ENCODE measurements around the gene SORCS3. TPM values are rescaled to one million over a fixed set of nuclear protein-coding genes. Genes with fewer than 3 reads are reported as not detected.

SORCS3 gene
- total RNA-seq, 1 donor from 2014 or later, result 0.31 TPM

GRCh38 chr10:105025092-105025491 lies 384.0 kb downstream of the SORCS3 start:
- H3K27ac Mint-ChIP-seq, result no peak overlapping the region
- no peaks in the 10 kb centered on the region for H3K36me3 Mint-ChIP-seq (ENCODE audit: insufficient read depth)
- TF ChIP-seq CTCF (IDR thresholded peaks at IDR 0.05; ENCODE audit: unreplicated experiment), result no peak
- H3K9me3 Mint-ChIP-seq (ENCODE audit: low read depth), result no peaks in the 10 kb centered on the region
- H3K4me3 Mint-ChIP-seq (ENCODE audit: low read depth), result no peak overlapping the region
- DNase-seq (ENCODE audit: low spot score, unreplicated experiment), result no peak
- peaks cover 7% of the 10 kb centered on the region for H3K4me1 Mint-ChIP-seq (ENCODE audit: low read depth)
- H3K27me3 Mint-ChIP-seq, result no peaks in the 10 kb centered on the region

GRCh38 chr10:105026566-105026965 lies 385.5 kb downstream of the SORCS3 start:
- Mint-ChIP-seq H3K27ac (no peak overlapping the region), H3K9me3 (ENCODE audit: low read depth) (no peaks in the 10 kb centered on the region), H3K4me1 (ENCODE audit: low read depth) (peaks cover 7% of the 10 kb centered on the region), H3K36me3 (ENCODE audit: insufficient read depth) (no peaks in the 10 kb centered on the region), H3K4me3 (ENCODE audit: low read depth) (no peak overlapping the region), H3K27me3 (no peaks in the 10 kb centered on the region)
- no peak for TF ChIP-seq CTCF (IDR thresholded peaks at IDR 0.05; ENCODE audit: unreplicated experiment)
- DNase-seq (ENCODE audit: low spot score, unreplicated experiment), result no peak

- peaks cover 1% of the 10 kb centered on the region for H3K4me1 Mint-ChIP-seq (ENCODE audit: low read depth)
- no peak overlapping the region for H3K4me3 Mint-ChIP-seq (ENCODE audit: low read depth)
- no peaks in the 10 kb centered on the region for H3K9me3 Mint-ChIP-seq (ENCODE audit: low read depth)
- no peak for DNase-seq (ENCODE audit: low spot score, unreplicated experiment)
- no peak overlapping the region for H3K27ac Mint-ChIP-seq
- no peaks in the 10 kb centered on the region for H3K36me3 Mint-ChIP-seq (ENCODE audit: insufficient read depth)
- no peaks in the 10 kb centered on the region for H3K27me3 Mint-ChIP-seq
- no peak for TF ChIP-seq CTCF (IDR thresholded peaks at IDR 0.05; ENCODE audit: unreplicated experiment)
These were observed 388.2 kb downstream of the SORCS3 start for GRCh38 chr10:105029286-105029685.

GRCh38 chr10:105037022-105037421 lies 395.9 kb downstream of the SORCS3 start:
- Mint-ChIP-seq H3K27me3 (no peaks in the 10 kb centered on the region), H3K4me3 (ENCODE audit: low read depth) (no peak overlapping the region), H3K4me1 (ENCODE audit: low read depth) (no peaks in the 10 kb centered on the region), H3K36me3 (ENCODE audit: insufficient read depth) (no peaks in the 10 kb centered on the region), H3K27ac (no peak overlapping the region), H3K9me3 (ENCODE audit: low read depth) (no peaks in the 10 kb centered on the region)
- DNase-seq (ENCODE audit: low spot score, unreplicated experiment), result no peak
- no peak for TF ChIP-seq CTCF (IDR thresholded peaks at IDR 0.05; ENCODE audit: unreplicated experiment)

- no peaks in the 10 kb centered on the region for H3K4me1 Mint-ChIP-seq (ENCODE audit: low read depth)
- no peak overlapping the region for H3K4me3 Mint-ChIP-seq (ENCODE audit: low read depth)
- no peaks in the 10 kb centered on the region for H3K27me3 Mint-ChIP-seq
- DNase-seq (ENCODE audit: low spot score, unreplicated experiment), result no peak
- H3K27ac Mint-ChIP-seq, result no peak overlapping the region
- no peaks in the 10 kb centered on the region for H3K9me3 Mint-ChIP-seq (ENCODE audit: low read depth)
- H3K36me3 Mint-ChIP-seq (ENCODE audit: insufficient read depth), result no peaks in the 10 kb centered on the region
- no peak for TF ChIP-seq CTCF (IDR thresholded peaks at IDR 0.05; ENCODE audit: unreplicated experiment)
These were observed 400.9 kb downstream of the SORCS3 start for GRCh38 chr10:105041956-105042355.

All from progenitor cell of endocrine pancreas (in vitro differentiated cells).